CD4-positive, alpha-beta memory T cell (primary cell): ENCODE measurements around the gene CFAP100. TPM values are rescaled to one million over a fixed set of nuclear protein-coding genes. Genes with fewer than 3 reads are reported as not detected.
A peak's percentile ranks its signal among the peaks of the same experiment; 100 is the strongest.

Experiments
- CTCF ChIA-PET: fragments of 350-600 bp; sonication (Branson Sonifier 250); formaldehyde crosslinking; loops from one replicate; lab custom pipeline; 2021; ENCODE audit warnings: inconsistent platforms; ENCODE audit not compliant: partially characterized antibody; lab: Charles Lee
- POLR2A ChIA-PET: fragments of 350-600 bp; sonication (Branson Sonifier 250); formaldehyde crosslinking; loops from one replicate; lab custom pipeline; 2021; ENCODE audit not compliant: partially characterized antibody; lab: Charles Lee
- DNase-seq, 5 donors: peaks; one replicate each; pipeline versions ENCODE4 v3.0.0 to v3.0.0-alpha.2; 2020 to 2022; ENCODE audit warnings: mixed read lengths in 1 of 5
- H3K27ac ChIP-seq: one replicate; pipeline ENCODE4 v1.7.0; 2013; ENCODE audit warnings: low read depth, low read length
- H3K27me3 ChIP-seq: 2 replicates; pipeline ENCODE4 v1.7.0; 2013; ENCODE audit warnings: mild to moderate bottlenecking, low read length, moderate library complexity; ENCODE audit not compliant: insufficient read depth
- H3K36me3 ChIP-seq: 2 replicates; pipeline ENCODE4 v1.7.0; 2013; ENCODE audit warnings: mild to moderate bottlenecking, low read length, moderate library complexity; ENCODE audit not compliant: insufficient read depth
- H3K4me1 ChIP-seq: 2 replicates; pipeline ENCODE4 v1.7.0; 2013; ENCODE audit warnings: mild to moderate bottlenecking, low read length, moderate library complexity; ENCODE audit not compliant: insufficient read depth
- H3K4me3 ChIP-seq, 2 donors: one replicate each; pipeline ENCODE4 v1.7.0; 2013; ENCODE audit warnings: low read length in 2 of 2, mild to moderate bottlenecking in 1 of 2
- H3K9me3 ChIP-seq, 2 donors: one replicate each; pipeline ENCODE4 v1.7.0; 2013; ENCODE audit warnings: low read length in 2 of 2, control low read depth in 1 of 2; ENCODE audit not compliant: control insufficient read depth in 1 of 2
- H3K27ac Mint-ChIP-seq, 7 donors: one replicate each; pipeline ENCODE4 v1.8.0; 2020 to 2021; ENCODE audit warnings: mixed read lengths in 7 of 7, mild to moderate bottlenecking in 6 of 7, inconsistent platforms in 3 of 7, moderate library complexity in 3 of 7
- H3K27me3 Mint-ChIP-seq, 2 donors: one replicate each; pipeline ENCODE4 v1.8.0; 2020 to 2021; ENCODE audit warnings: mixed read lengths in 2 of 2
- H3K36me3 Mint-ChIP-seq, 2 donors: one replicate each; pipeline ENCODE4 v1.8.0; 2020 to 2021; ENCODE audit warnings: mixed read lengths in 2 of 2, inconsistent platforms in 1 of 2, mild to moderate bottlenecking in 1 of 2
- H3K4me1 Mint-ChIP-seq, 4 donors: one replicate each; pipeline ENCODE4 v1.8.0; 2020 to 2021; ENCODE audit warnings: mixed read lengths in 4 of 4, mild to moderate bottlenecking in 1 of 4
- H3K4me3 Mint-ChIP-seq, 8 donors: one replicate each; pipeline ENCODE4 v1.8.0; 2020 to 2021; ENCODE audit warnings: mixed read lengths in 8 of 8, mild to moderate bottlenecking in 7 of 8, moderate library complexity in 6 of 8, inconsistent platforms in 3 of 8
- H3K9me3 Mint-ChIP-seq, 8 donors: one replicate each; pipeline ENCODE4 v1.8.0; 2020 to 2021; ENCODE audit warnings: mixed read lengths in 8 of 8, mild to moderate bottlenecking in 5 of 8, inconsistent platforms in 3 of 8, moderate library complexity in 1 of 8
- intact Hi-C: fragments of 100-400 bp; cut with micrococcal nuclease; formaldehyde crosslinking; loops from one replicate; pipeline ENCODE4 v1.15.1; 2023
- polyA plus RNA-seq, 2 donors: library from polyadenylated mRNA; unstranded; fragments of 300-500 nt; fragmentation: Illumina TruSeq; gene quantifications; one replicate each; pipeline ENCODE4 v1.2.3, GENCODE V29; 2021
- total RNA-seq, 2 experiments: library from RNA; stranded (reverse); gene quantifications; one replicate each; pipeline ENCODE4 v1.2.3, GENCODE V29; 2021

CFAP100 gene
- total and polyA plus RNA-seq, 4 experiments from 2014 or later: not detected

- POLR2A ChIA-PET: no interaction called here
- Mint-ChIP-seq H3K4me1 (peaks cover 9 to 25% (median 12%) of the 10 kb centered on the region in 4 donors), H3K36me3 (no peaks in the 10 kb centered on the region), H3K9me3 (no peaks in the 10 kb centered on the region), H3K27me3 (peaks cover 36 to 44% of the 10 kb centered on the region in 2 donors), H3K27ac (no peak overlapping the region), H3K4me3 (peak overlapping the region in 4 of 8 donors; percentile 3 to 92 (median 62))
- no peak overlapping the region for H3K4me3 ChIP-seq
- no peak overlapping the region for H3K27ac ChIP-seq
- H3K36me3 ChIP-seq: no peaks in the 10 kb centered on the region
- CTCF ChIA-PET: no interaction called here
- no peak for DNase-seq
- no peaks in the 10 kb centered on the region for H3K9me3 ChIP-seq
- intact Hi-C loops: loop anchor here (5.0 kb wide), 2 partner anchors 276 to 344 kb away; partner anchors contain the start of genes CHCHD6 and SLC41A3
- H3K27me3 ChIP-seq: peaks cover 40% of the 10 kb centered on the region
- peaks cover 9% of the 10 kb centered on the region for H3K4me1 ChIP-seq
Measured at GRCh38 chr3:126358816-126359181, 35.9 kb upstream of the CFAP100 start.

GRCh38 chr3:126360046-126360713 is 34.5 kb upstream of the CFAP100 start:
- peaks cover 9% of the 10 kb centered on the region for H3K4me1 ChIP-seq
- H3K27ac ChIP-seq: no peak overlapping the region
- Mint-ChIP-seq H3K36me3 (no peaks in the 10 kb centered on the region), H3K4me3 (peak overlapping the region in 1 of 8 donors; percentile 2), H3K4me1 (peaks cover 9 to 23% (median 12%) of the 10 kb centered on the region in 4 donors), H3K27me3 (peaks cover 36 to 43% of the 10 kb centered on the region in 2 donors), H3K27ac (no peak overlapping the region), H3K9me3 (no peaks in the 10 kb centered on the region)
- ChIA-PET POLR2A (no interaction called here), CTCF (no interaction called here)
- no peak overlapping the region for H3K4me3 ChIP-seq
- no peak for DNase-seq
- no peaks in the 10 kb centered on the region for H3K36me3 ChIP-seq
- peaks cover 38% of the 10 kb centered on the region for H3K27me3 ChIP-seq
- H3K9me3 ChIP-seq: no peaks in the 10 kb centered on the region
- intact Hi-C loops: no loop called here

- H3K27ac ChIP-seq: no peak overlapping the region
- no peaks in the 10 kb centered on the region for H3K36me3 ChIP-seq
- no peaks in the 10 kb centered on the region for H3K36me3 Mint-ChIP-seq
- POLR2A ChIA-PET: no interaction called here
- no peaks in the 10 kb centered on the region for H3K9me3 ChIP-seq
- no peak overlapping the region for H3K27ac Mint-ChIP-seq
- H3K27me3 ChIP-seq: peaks cover 32% of the 10 kb centered on the region
- H3K4me3 ChIP-seq: no peak overlapping the region
- CTCF ChIA-PET: no interaction called here
- peaks cover 8 to 18% (median 11%) of the 10 kb centered on the region in 4 donors for H3K4me1 Mint-ChIP-seq
- H3K27me3 Mint-ChIP-seq: peaks cover 34 to 37% of the 10 kb centered on the region in 2 donors
- no peak overlapping the region for H3K4me3 Mint-ChIP-seq
- intact Hi-C loops: no loop called here
- no peak for DNase-seq
- H3K9me3 Mint-ChIP-seq: no peaks in the 10 kb centered on the region
- peaks cover 9% of the 10 kb centered on the region for H3K4me1 ChIP-seq
Measured at GRCh38 chr3:126360714-126361060, 34.0 kb upstream of the CFAP100 start.

GRCh38 chr3:126361211-126361610 is 33.5 kb upstream of the CFAP100 start:
- ChIA-PET CTCF (no interaction called here), POLR2A (no interaction called here)
- H3K4me3 ChIP-seq: no peak overlapping the region
- H3K9me3 Mint-ChIP-seq: no peaks in the 10 kb centered on the region
- peaks cover 30% of the 10 kb centered on the region for H3K27me3 ChIP-seq
- H3K4me1 Mint-ChIP-seq: peaks cover 7 to 15% (median 10%) of the 10 kb centered on the region in 4 donors
- DNase-seq: no peak
- H3K36me3 Mint-ChIP-seq: no peaks in the 10 kb centered on the region
- H3K9me3 ChIP-seq: no peaks in the 10 kb centered on the region
- no peak overlapping the region for H3K27ac ChIP-seq
- no peak overlapping the region for H3K27ac Mint-ChIP-seq
- no peak overlapping the region for H3K4me3 Mint-ChIP-seq
- H3K27me3 Mint-ChIP-seq: peaks cover 34 to 37% of the 10 kb centered on the region in 2 donors
- peaks cover 9% of the 10 kb centered on the region for H3K4me1 ChIP-seq
- no peaks in the 10 kb centered on the region for H3K36me3 ChIP-seq
- intact Hi-C loops: no loop called here

- Histone ChIP-seq H3K4me3 (no peak overlapping the region), H3K27ac (no peak overlapping the region), H3K36me3 (no peaks in the 10 kb centered on the region), H3K9me3 (no peaks in the 10 kb centered on the region), H3K27me3 (peaks cover 13% of the 10 kb centered on the region), H3K4me1 (no peaks in the 10 kb centered on the region)
- no peak for DNase-seq
- no peaks in the 10 kb centered on the region for H3K4me1 Mint-ChIP-seq
- intact Hi-C loops: no loop called here
- H3K4me3 Mint-ChIP-seq: no peak overlapping the region
- H3K36me3 Mint-ChIP-seq: no peaks in the 10 kb centered on the region
- peaks cover 19 to 20% of the 10 kb centered on the region in 2 donors for H3K27me3 Mint-ChIP-seq
- H3K9me3 Mint-ChIP-seq: no peaks in the 10 kb centered on the region
- H3K27ac Mint-ChIP-seq: no peak overlapping the region
- POLR2A ChIA-PET: no interaction called here
- CTCF ChIA-PET: no interaction called here
Measured at GRCh38 chr3:126364130-126364695, 30.5 kb upstream of the CFAP100 start.

GRCh38 chr3:126364731-126365301 is 29.9 kb upstream of the CFAP100 start:
- H3K36me3 ChIP-seq: no peaks in the 10 kb centered on the region
- Mint-ChIP-seq H3K4me3 (no peak overlapping the region), H3K27me3 (peaks cover 14% of the 10 kb centered on the region in 2 donors), H3K9me3 (no peaks in the 10 kb centered on the region), H3K27ac (no peak overlapping the region), H3K4me1 (no peaks in the 10 kb centered on the region), H3K36me3 (no peaks in the 10 kb centered on the region)
- intact Hi-C loops: no loop called here
- H3K4me1 ChIP-seq: no peaks in the 10 kb centered on the region
- no peak for DNase-seq
- H3K27ac ChIP-seq: no peak overlapping the region
- peaks cover 7% of the 10 kb centered on the region for H3K27me3 ChIP-seq
- ChIA-PET POLR2A (no interaction called here), CTCF (no interaction called here)
- no peak overlapping the region for H3K4me3 ChIP-seq
- H3K9me3 ChIP-seq: no peaks in the 10 kb centered on the region

- Mint-ChIP-seq H3K27me3 (peaks cover 8 to 10% of the 10 kb centered on the region in 2 donors), H3K4me1 (no peaks in the 10 kb centered on the region), H3K9me3 (no peaks in the 10 kb centered on the region), H3K27ac (no peak overlapping the region), H3K4me3 (peak overlapping the region in 1 of 8 donors; percentile 31), H3K36me3 (no peaks in the 10 kb centered on the region)
- Histone ChIP-seq H3K27ac (no peak overlapping the region), H3K4me3 (no peak overlapping the region), H3K4me1 (no peaks in the 10 kb centered on the region), H3K9me3 (no peaks in the 10 kb centered on the region), H3K27me3 (no peaks in the 10 kb centered on the region), H3K36me3 (no peaks in the 10 kb centered on the region)
- intact Hi-C loops: no loop called here
- no peak for DNase-seq
- CTCF ChIA-PET: no interaction called here
- POLR2A ChIA-PET: no interaction called here
Measured at GRCh38 chr3:126365351-126366277, 29.1 kb upstream of the CFAP100 start.
